ENCODE data around the gene PDILT.

DNA sequence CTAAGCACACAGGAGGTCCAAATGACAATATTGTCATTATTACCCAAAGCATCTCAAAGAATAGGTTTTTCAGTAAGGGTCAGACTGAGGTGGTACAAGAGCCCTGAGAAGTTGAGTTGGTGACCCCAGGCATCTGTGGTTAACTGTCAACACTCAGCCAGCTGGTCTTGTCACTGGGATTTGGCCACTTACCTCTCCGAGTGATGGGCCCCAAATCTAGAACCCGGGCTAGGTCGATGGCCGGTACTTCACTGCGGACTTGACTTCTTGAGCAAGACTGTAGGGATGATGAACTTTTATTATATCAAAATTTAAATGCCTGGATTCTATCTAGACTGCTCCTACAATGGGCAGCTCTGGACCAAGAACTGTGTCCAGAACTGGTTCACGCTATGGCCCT is 88.8 kb downstream of the PDILT start:
- no peak for TF ChIP-seq CTCF (IDR thresholded peaks at IDR 0.05; ENCODE audit: insufficient read depth, low read length, poor library complexity, severe bottlenecking)
- TF ChIP-seq EZH2phosphoT487 (conservative IDR thresholded peaks at IDR 0.05; ENCODE audit: low read length): no peak

Measured in SU-DHL-6 (cell line).